Measurements from ENCODE around the gene CARD8.
A peak's percentile ranks its signal among the peaks of the same experiment; 100 is the strongest.
"Not testable (repeated sequence)": the region's sequence is repeated elsewhere in the genome, so short reads cannot be mapped to it uniquely, and the experiment has no call there.

Gene CARD8

GRCh38 chr19:48258992-48259391 is 3.3 kb upstream of the CARD8 start:
- DNase-seq: not testable (repeated sequence)

- peak; percentile 64 for DNase-seq
These were observed 2.6 kb upstream of the CARD8 start for GRCh38 chr19:48258350-48258749.

GRCh38 chr19:48254529-48254970 is 1.2 kb downstream of the CARD8 start:
- no peak for DNase-seq

GRCh38 chr19:48253999-48254398 is 1.7 kb downstream of the CARD8 start:
- DNase-seq: no peak

GRCh38 chr19:48252609-48253008 is 3.1 kb downstream of the CARD8 start:
- DNase-seq: peak; percentile 65

- no peak for DNase-seq
These were observed 5.3 kb downstream of the CARD8 start for GRCh38 chr19:48250290-48251025.

- peak; percentile 86 for DNase-seq
These were observed 6.2 kb downstream of the CARD8 start for GRCh38 chr19:48249502-48250014.

- no peak for DNase-seq
These were observed 7.5 kb downstream of the CARD8 start for GRCh38 chr19:48248081-48248833.

- DNase-seq: no peak
These were observed 8.5 kb downstream of the CARD8 start for GRCh38 chr19:48247212-48247611.

GRCh38 chr19:48246101-48246500 is 9.6 kb downstream of the CARD8 start:
- DNase-seq: no peak

- peak; percentile 25 for DNase-seq
These were observed 11.4 kb downstream of the CARD8 start for GRCh38 chr19:48244281-48244680.

- DNase-seq: not testable (repeated sequence)
These were observed 13.9 kb downstream of the CARD8 start for GRCh38 chr19:48241771-48242170.

GRCh38 chr19:48239582-48240141 is 16.1 kb downstream of the CARD8 start:
- no peak for DNase-seq

GRCh38 chr19:48239120-48239519 is 16.6 kb downstream of the CARD8 start:
- no peak for DNase-seq

GRCh38 chr19:48237057-48237456 is 18.7 kb downstream of the CARD8 start:
- DNase-seq: no peak

GRCh38 chr19:48230555-48231129 is 25.1 kb downstream of the CARD8 start:
- no peak for DNase-seq

GRCh38 chr19:48221628-48222027 is 34.1 kb downstream of the CARD8 start:
- no peak for DNase-seq

- DNase-seq: not testable (repeated sequence)
These were observed 34.9 kb downstream of the CARD8 start for GRCh38 chr19:48220784-48221183.

- no peak for DNase-seq
These were observed 36.7 kb downstream of the CARD8 start for GRCh38 chr19:48218997-48219396.

- no peak for DNase-seq
These were observed 38.8 kb downstream of the CARD8 start for GRCh38 chr19:48216933-48217332.

GRCh38 chr19:48213959-48214358 is 41.8 kb downstream of the CARD8 start:
- no peak for DNase-seq

GRCh38 chr19:48210005-48210404 is 45.7 kb downstream of the CARD8 start:
- DNase-seq: no peak

GRCh38 chr19:48206397-48207093 is 49.2 kb downstream of the CARD8 start:
- peak; percentile 87 for DNase-seq
